EL (cell line): ENCODE data around the gene SLC25A33.
"Not testable (repeated sequence)": the region's sequence is repeated elsewhere in the genome, so short reads cannot be mapped to it uniquely, and the experiment has no call there.

Experiments
- DNase-seq: peaks from one replicate; pipeline ENCODE4 v3.0.0-alpha.2; 2016

Gene SLC25A33

GRCh38 chr1:9539165-9539828, at the start of gene SLC25A33:
Gene SLC25A33 (plus strand): TSS chr1:9539465. CDS start chr1:9539692, 227 bp downstream.
- peak; percentile 97 for DNase-seq

- DNase-seq, result peak; percentile 79
Observed at GRCh38 chr1:9490605-9491339, 48.5 kb upstream of the SLC25A33 start.

GRCh38 chr1:9493326-9493725, 45.9 kb upstream of the SLC25A33 start:
- DNase-seq, result no peak

- peak; percentile 54 for DNase-seq
Observed at GRCh38 chr1:9494936-9495758, 44.1 kb upstream of the SLC25A33 start.

- no peak for DNase-seq
Observed at GRCh38 chr1:9495854-9496374, 43.4 kb upstream of the SLC25A33 start.

- no peak for DNase-seq
Observed at GRCh38 chr1:9500756-9501754, 38.2 kb upstream of the SLC25A33 start.

GRCh38 chr1:9503001-9503675, 36.1 kb upstream of the SLC25A33 start:
- DNase-seq, result no peak

GRCh38 chr1:9505143-9505542, 34.1 kb upstream of the SLC25A33 start:
- no peak for DNase-seq

GRCh38 chr1:9506901-9507300, 32.4 kb upstream of the SLC25A33 start:
- no peak for DNase-seq

- DNase-seq, result no peak
Observed at GRCh38 chr1:9510130-9510529, 29.1 kb upstream of the SLC25A33 start.

GRCh38 chr1:9515550-9515949, 23.7 kb upstream of the SLC25A33 start:
- DNase-seq, result not testable (repeated sequence)

- DNase-seq, result no peak
Observed at GRCh38 chr1:9518454-9518998, 20.7 kb upstream of the SLC25A33 start.

- DNase-seq, result no peak
Observed at GRCh38 chr1:9520411-9520810, 18.9 kb upstream of the SLC25A33 start.

- DNase-seq, result peak; percentile 55
Observed at GRCh38 chr1:9529190-9529589, 10.1 kb upstream of the SLC25A33 start.

- DNase-seq, result no peak
Observed at GRCh38 chr1:9530320-9530719, 8.9 kb upstream of the SLC25A33 start.

- DNase-seq, result no peak
Observed at GRCh38 chr1:9534953-9535352, 4.3 kb upstream of the SLC25A33 start.

GRCh38 chr1:9536301-9536700, 3.0 kb upstream of the SLC25A33 start:
- DNase-seq, result no peak

GRCh38 chr1:9537863-9538668, 1.2 kb upstream of the SLC25A33 start:
- DNase-seq, result no peak

GRCh38 chr1:9538669-9539164, 548 bp upstream of the SLC25A33 start:
- no peak for DNase-seq
